Measurements from ENCODE around the gene RAB11A. TPM values are rescaled to one million over a fixed set of nuclear protein-coding genes. Genes with fewer than 3 reads are reported as not detected.

RAB11A gene
- total and polyA plus RNA-seq, 9 of the 15 experiments (the other 6 are each of a cell fraction or from before 2014, with no cell fraction given), result 129 to 369 (median 245) TPM

DNA sequence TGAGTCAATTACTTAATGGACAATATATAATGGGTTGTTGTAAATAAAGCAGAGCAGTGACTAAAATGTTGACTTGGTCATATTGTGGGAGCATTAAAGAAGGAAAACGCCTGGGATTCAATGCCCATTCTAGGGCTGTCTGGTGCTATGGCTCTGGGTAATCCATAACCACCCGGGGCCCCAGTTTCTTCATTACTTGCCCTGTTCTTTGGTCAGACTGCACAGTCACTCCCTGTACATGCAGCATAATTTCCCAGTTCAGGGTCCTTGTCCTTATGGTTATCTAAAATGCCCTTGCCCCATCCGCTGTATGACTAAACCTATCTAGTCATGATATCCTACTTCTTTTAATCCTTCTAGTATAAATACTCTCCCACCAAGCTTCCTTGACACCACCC is 49.7 kb upstream of the RAB11A start (continued):
- peak; percentile 94 for TF ChIP-seq SMARCA4 (IDR thresholded peaks at IDR 0.05)
- TF ChIP-seq NCOA6 (IDR thresholded peaks at IDR 0.05), result no peak
- TF ChIP-seq MTA3 (IDR thresholded peaks at IDR 0.05; ENCODE audit: borderline replicate concordance), result peak; percentile 82; the same call in 1 of the 2 replicates
- no peak for TF ChIP-seq SMAD2 (IDR thresholded peaks at IDR 0.05; ENCODE audit: low read depth, low read length)
- TF ChIP-seq ILK (tag; IDR thresholded peaks at IDR 0.05; ENCODE audit: borderline replicate concordance, low read depth), result no peak
- TF ChIP-seq ZSCAN32 (CRISPR knock-in tag; IDR thresholded peaks at IDR 0.05), result no peak
- peak; percentile 70; the same call in 1 of the 2 replicates for TF ChIP-seq NCOA1 (IDR thresholded peaks at IDR 0.05; ENCODE audit: low read depth)
- TF ChIP-seq, protein P1, sequence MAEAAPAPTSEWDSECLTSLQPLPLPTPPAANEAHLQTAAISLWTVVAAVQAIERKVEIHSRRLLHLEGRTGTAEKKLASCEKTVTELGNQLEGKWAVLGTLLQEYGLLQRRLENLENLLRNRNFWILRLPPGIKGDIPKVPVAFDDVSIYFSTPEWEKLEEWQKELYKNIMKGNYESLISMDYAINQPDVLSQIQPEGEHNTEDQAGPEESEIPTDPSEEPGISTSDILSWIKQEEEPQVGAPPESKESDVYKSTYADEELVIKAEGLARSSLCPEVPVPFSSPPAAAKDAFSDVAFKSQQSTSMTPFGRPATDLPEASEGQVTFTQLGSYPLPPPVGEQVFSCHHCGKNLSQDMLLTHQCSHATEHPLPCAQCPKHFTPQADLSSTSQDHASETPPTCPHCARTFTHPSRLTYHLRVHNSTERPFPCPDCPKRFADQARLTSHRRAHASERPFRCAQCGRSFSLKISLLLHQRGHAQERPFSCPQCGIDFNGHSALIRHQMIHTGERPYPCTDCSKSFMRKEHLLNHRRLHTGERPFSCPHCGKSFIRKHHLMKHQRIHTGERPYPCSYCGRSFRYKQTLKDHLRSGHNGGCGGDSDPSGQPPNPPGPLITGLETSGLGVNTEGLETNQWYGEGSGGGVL (CRISPR knock-in tag; IDR thresholded peaks at IDR 0.05), result no peak
- no peak for TF ChIP-seq CHD1 (IDR thresholded peaks at IDR 0.05; ENCODE audit: low read length)
- 0 out of 2 replicates have a peak, but pooled peaks have one; percentile 30 for TF ChIP-seq EP400 (IDR thresholded peaks at IDR 0.05)
- peak; percentile 60 for TF ChIP-seq LEF1 (IDR thresholded peaks at IDR 0.05)
- TF ChIP-seq YY1 (IDR thresholded peaks at IDR 0.05; ENCODE audit: borderline replicate concordance in 1 of 3, control insufficient read depth in 1 of 3, extremely low read depth in 1 of 3, insufficient read depth in 3 of 3, insufficient read length in 1 of 3, insufficient replicate concordance in 2 of 3, low read depth in 1 of 3, low read length in 2 of 3), result peak in 1 of 3 experiments; percentile 29
- TF ChIP-seq ZSCAN29 (IDR thresholded peaks at IDR 0.05), result no peak; the same call in 1 of the 2 replicates
- TF ChIP-seq, protein P2, sequence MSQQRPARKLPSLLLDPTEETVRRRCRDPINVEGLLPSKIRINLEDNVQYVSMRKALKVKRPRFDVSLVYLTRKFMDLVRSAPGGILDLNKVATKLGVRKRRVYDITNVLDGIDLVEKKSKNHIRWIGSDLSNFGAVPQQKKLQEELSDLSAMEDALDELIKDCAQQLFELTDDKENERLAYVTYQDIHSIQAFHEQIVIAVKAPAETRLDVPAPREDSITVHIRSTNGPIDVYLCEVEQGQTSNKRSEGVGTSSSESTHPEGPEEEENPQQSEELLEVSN (IDR thresholded peaks at IDR 0.05; ENCODE audit: borderline replicate concordance in 1 of 2, extremely low read depth in 1 of 2, insufficient read depth in 1 of 2, insufficient read length in 1 of 2, low read depth in 1 of 2, low read length in 1 of 2, poor library complexity in 1 of 2, severe bottlenecking in 1 of 2), result no peak
- peak; percentile 86 for TF ChIP-seq SMARCC2 (IDR thresholded peaks at IDR 0.05; ENCODE audit: low read depth)
- TF ChIP-seq, protein P3, sequence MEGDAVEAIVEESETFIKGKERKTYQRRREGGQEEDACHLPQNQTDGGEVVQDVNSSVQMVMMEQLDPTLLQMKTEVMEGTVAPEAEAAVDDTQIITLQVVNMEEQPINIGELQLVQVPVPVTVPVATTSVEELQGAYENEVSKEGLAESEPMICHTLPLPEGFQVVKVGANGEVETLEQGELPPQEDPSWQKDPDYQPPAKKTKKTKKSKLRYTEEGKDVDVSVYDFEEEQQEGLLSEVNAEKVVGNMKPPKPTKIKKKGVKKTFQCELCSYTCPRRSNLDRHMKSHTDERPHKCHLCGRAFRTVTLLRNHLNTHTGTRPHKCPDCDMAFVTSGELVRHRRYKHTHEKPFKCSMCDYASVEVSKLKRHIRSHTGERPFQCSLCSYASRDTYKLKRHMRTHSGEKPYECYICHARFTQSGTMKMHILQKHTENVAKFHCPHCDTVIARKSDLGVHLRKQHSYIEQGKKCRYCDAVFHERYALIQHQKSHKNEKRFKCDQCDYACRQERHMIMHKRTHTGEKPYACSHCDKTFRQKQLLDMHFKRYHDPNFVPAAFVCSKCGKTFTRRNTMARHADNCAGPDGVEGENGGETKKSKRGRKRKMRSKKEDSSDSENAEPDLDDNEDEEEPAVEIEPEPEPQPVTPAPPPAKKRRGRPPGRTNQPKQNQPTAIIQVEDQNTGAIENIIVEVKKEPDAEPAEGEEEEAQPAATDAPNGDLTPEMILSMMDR (IDR thresholded peaks at IDR 0.05 in 2 of 3, conservative IDR thresholded peaks at IDR 0.05 in 1 of 3; ENCODE audit: insufficient read depth in 2 of 3, low read depth in 1 of 3, low read length in 3 of 3), result no peak
- peak; percentile 36; the same call in 1 of the 2 replicates for TF ChIP-seq NFE2L1 (tag; IDR thresholded peaks at IDR 0.05; ENCODE audit: borderline replicate concordance, low read depth)
- peak in 1 of 2 experiments; percentile 63; a peak in 2 of 4 replicates for TF ChIP-seq RCOR1 (IDR thresholded peaks at IDR 0.05; ENCODE audit: borderline replicate concordance in 1 of 2, low read depth in 2 of 2, low read length in 2 of 2)
- TF ChIP-seq TBL1XR1 (IDR thresholded peaks at IDR 0.05; ENCODE audit: low read length in 2 of 2), result peak in 1 of 2 experiments; percentile 78; a peak in 2 of 4 replicates
- no peak for TF ChIP-seq ZNF134 (CRISPR knock-in tag; conservative IDR thresholded peaks at IDR 0.05)
- TF ChIP-seq, protein P4, sequence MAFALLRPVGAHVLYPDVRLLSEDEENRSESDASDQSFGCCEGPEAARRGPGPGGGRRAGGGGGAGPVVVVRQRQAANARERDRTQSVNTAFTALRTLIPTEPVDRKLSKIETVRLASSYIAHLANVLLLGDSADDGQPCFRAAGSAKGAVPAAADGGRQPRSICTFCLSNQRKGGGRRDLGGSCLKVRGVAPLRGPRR (CRISPR knock-in tag; IDR thresholded peaks at IDR 0.05), result no peak

All from K562 (cell line).